Measurements from ENCODE around the gene C16orf95. TPM values are rescaled to one million over a fixed set of nuclear protein-coding genes. Genes with fewer than 3 reads are reported as not detected.

Gene C16orf95
- total RNA-seq, 6 experiments from 2014 or later: 1.7 to 5.5 (median 3.9) TPM

DNA sequence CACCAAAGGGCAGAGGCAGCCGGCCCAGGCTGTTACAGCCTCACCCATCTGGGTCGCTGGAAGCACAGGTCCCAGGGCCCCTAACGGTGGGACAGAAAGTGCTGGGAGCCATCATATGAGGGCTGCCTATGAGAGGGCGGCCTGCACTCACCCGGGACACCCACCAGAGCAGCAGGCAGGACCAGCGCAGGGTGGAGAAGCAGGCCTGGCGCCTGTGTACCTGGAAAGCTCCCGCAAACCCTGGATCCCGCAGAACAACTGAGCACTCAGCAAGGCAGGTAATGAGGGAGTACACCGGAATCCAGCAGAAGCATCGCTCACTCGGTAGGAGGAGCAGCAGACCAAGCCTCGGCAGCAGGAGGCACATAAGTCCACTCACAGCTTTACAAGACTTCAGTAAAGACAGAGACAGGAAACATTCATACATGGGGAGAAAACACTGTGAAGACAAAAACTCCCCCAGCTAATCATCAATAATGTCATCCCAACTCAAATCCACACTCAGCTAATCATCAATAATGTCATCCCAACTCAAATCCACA lies 31.5 kb upstream of the C16orf95 start:
- intact Hi-C loops (cut with DNase I): no loop called here
- ATAC-seq (no peak), DNase-seq (no peak)
- H3K27me3 ChIP-seq: no peaks in the 10 kb centered on the region
- H3K4me1 ChIP-seq: no peaks in the 10 kb centered on the region
- H3K27ac ChIP-seq: no peak overlapping the region
- no peak overlapping the region for H3K4me3 ChIP-seq
- H3K9me3 ChIP-seq: no peaks in the 10 kb centered on the region
- TF ChIP-seq, protein P1, sequence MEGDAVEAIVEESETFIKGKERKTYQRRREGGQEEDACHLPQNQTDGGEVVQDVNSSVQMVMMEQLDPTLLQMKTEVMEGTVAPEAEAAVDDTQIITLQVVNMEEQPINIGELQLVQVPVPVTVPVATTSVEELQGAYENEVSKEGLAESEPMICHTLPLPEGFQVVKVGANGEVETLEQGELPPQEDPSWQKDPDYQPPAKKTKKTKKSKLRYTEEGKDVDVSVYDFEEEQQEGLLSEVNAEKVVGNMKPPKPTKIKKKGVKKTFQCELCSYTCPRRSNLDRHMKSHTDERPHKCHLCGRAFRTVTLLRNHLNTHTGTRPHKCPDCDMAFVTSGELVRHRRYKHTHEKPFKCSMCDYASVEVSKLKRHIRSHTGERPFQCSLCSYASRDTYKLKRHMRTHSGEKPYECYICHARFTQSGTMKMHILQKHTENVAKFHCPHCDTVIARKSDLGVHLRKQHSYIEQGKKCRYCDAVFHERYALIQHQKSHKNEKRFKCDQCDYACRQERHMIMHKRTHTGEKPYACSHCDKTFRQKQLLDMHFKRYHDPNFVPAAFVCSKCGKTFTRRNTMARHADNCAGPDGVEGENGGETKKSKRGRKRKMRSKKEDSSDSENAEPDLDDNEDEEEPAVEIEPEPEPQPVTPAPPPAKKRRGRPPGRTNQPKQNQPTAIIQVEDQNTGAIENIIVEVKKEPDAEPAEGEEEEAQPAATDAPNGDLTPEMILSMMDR (IDR thresholded peaks at IDR 0.05): no peak
- no peak for TF ChIP-seq POLR2A (IDR thresholded peaks at IDR 0.05)
- H3K36me3 ChIP-seq: peaks cover 0 to 40% (median 5%) of the 10 kb centered on the region in 4 donors
- WGBS (ENCODE audit: insufficient coverage, low coverage, low lambda C conversion rate, missing lambda C conversion rate): 80% methylated on average over 1 of the region's 13 CpGs

DNA sequence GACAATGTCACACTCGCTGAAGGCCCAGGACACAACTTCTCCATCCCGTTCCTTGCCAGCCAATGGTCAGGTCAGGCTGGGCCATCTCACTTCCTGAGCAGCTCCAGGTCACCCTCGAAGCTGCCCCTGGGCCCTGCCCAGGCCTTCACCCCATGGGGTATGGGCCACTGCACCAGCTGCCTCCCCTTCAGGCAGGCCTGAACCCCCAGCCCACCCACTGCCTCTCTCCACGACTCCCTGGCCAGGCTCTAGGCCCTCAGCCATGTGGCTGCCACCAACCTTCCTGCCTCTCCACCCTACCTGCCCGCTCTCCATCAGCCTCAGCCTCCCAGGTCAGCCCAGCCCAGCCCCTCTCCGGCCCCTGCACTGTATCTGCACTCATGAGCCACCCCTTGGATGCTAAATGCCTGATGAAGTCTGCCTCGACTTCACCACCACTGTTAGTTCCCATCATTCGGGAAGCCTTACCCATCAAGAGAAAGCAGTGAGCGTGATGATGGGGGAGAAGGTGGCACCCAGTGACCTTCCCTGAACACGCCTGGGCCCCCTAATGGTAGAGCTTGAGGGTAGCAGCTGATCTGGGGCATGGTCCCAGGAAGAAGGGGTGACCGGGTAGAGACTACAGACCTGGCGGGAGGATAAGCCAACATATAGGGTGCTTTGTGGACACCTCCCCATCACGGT lies 30.9 kb upstream of the C16orf95 start:
- DNase-seq (no peak), ATAC-seq (no peak)
- TF ChIP-seq, protein P1 (IDR thresholded peaks at IDR 0.05): no peak
- no peak for TF ChIP-seq POLR2A (IDR thresholded peaks at IDR 0.05)
- H3K4me3 ChIP-seq: no peak overlapping the region
- H3K9me3 ChIP-seq: no peaks in the 10 kb centered on the region
- no peaks in the 10 kb centered on the region for H3K4me1 ChIP-seq
- intact Hi-C loops (cut with DNase I): no loop called here
- H3K36me3 ChIP-seq: peaks cover 0 to 47% (median 10%) of the 10 kb centered on the region in 4 donors
- H3K27ac ChIP-seq: no peak overlapping the region
- H3K27me3 ChIP-seq: no peaks in the 10 kb centered on the region
- WGBS (ENCODE audit: insufficient coverage, low coverage, low lambda C conversion rate, missing lambda C conversion rate): 76% methylated on average over 3 of the region's 13 CpGs

DNA sequence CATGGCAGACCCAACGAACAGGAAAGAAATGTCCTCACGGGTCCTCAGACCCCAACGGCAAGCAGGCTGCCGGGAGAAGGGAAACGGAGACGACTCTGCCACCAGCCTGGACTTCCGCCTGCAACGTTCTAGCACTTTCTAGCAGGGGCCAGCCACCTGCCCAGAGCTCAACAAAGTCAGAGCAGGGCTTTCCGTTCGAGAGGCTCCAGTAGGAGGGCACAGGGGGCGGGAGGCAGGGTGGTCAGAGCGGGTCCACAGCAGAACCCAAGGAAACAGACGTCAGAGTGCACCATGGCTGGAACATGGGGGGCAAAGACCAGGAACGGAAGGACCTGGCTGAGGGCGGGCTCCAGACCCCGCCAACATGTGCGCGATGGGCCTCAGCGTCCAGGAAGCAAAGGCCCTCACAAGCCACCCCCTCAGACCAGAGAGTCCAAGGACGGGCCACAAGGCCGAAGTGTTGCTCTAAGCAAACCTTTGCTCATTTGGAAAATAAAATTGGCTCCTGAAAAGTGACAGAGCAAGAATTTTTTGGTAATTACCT lies 29.4 kb upstream of the C16orf95 start:
- TF ChIP-seq, protein P1 (IDR thresholded peaks at IDR 0.05): no peak
- TF ChIP-seq POLR2A (IDR thresholded peaks at IDR 0.05): no peak
- Histone ChIP-seq H3K4me1 (no peaks in the 10 kb centered on the region), H3K27me3 (no peaks in the 10 kb centered on the region), H3K9me3 (no peaks in the 10 kb centered on the region), H3K27ac (no peak overlapping the region), H3K36me3 (peaks cover 0 to 57% (median 18%) of the 10 kb centered on the region in 4 donors), H3K4me3 (no peak overlapping the region)
- intact Hi-C loops (cut with DNase I): no loop called here
- no peak for DNase-seq
- WGBS (ENCODE audit: insufficient coverage, low coverage, low lambda C conversion rate, missing lambda C conversion rate): 93% methylated on average over 10 of the region's 21 CpGs
- ATAC-seq: no peak

DNA sequence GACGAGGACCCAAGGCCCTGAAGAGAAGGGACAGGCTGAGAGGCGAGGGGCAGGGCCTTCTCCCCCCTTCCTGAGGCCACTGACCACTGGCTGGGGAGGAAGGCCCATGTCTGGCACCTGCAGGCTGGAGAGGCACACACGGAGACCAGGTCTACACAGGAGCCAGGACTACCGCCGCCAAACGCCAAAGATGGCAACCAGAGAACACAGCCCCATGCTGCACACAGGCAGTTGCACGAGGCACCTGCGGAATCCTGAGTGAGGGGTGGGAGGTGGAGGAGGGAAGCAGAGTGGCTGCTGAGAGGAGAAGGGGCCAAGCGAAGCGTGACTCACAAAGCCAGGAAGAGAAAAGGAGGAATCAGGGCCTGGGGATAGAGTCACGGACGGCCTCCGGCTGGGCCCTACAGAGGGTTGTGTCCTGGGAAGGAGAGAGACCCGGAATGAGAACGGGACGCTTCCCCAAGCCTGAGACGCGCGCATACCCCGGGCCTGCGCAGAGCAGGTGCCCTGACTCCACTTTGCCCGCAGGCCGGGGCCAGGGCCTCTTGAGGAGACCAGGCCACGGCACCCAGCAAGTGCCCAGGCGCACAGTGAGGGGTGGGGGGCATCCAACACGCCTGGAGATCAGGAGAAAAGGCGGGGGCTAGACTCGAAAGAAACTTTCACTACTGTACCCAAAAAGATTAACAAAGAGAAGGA lies 28.7 kb upstream of the C16orf95 start:
- Histone ChIP-seq H3K36me3 (peaks cover 0 to 64% (median 20%) of the 10 kb centered on the region in 4 donors), H3K27ac (no peak overlapping the region), H3K4me3 (no peak overlapping the region), H3K4me1 (no peaks in the 10 kb centered on the region), H3K9me3 (no peaks in the 10 kb centered on the region), H3K27me3 (no peaks in the 10 kb centered on the region)
- ATAC-seq (no peak), DNase-seq (no peak)
- TF ChIP-seq, protein P1 (IDR thresholded peaks at IDR 0.05): no peak
- TF ChIP-seq POLR2A (IDR thresholded peaks at IDR 0.05): no peak
- 88% methylated on average over 12 of the region's 28 CpGs for WGBS (ENCODE audit: insufficient coverage, low coverage, low lambda C conversion rate, missing lambda C conversion rate)
- intact Hi-C loops (cut with DNase I): no loop called here

Measured in right lobe of liver (tissue), 6 donors.